ENCODE measurements around the gene KREMEN1. TPM values are rescaled to one million over a fixed set of nuclear protein-coding genes. Genes with fewer than 3 reads are reported as not detected.

KREMEN1 gene
- total RNA-seq, 1 donor from 2014 or later = 4.9 TPM

DNA sequence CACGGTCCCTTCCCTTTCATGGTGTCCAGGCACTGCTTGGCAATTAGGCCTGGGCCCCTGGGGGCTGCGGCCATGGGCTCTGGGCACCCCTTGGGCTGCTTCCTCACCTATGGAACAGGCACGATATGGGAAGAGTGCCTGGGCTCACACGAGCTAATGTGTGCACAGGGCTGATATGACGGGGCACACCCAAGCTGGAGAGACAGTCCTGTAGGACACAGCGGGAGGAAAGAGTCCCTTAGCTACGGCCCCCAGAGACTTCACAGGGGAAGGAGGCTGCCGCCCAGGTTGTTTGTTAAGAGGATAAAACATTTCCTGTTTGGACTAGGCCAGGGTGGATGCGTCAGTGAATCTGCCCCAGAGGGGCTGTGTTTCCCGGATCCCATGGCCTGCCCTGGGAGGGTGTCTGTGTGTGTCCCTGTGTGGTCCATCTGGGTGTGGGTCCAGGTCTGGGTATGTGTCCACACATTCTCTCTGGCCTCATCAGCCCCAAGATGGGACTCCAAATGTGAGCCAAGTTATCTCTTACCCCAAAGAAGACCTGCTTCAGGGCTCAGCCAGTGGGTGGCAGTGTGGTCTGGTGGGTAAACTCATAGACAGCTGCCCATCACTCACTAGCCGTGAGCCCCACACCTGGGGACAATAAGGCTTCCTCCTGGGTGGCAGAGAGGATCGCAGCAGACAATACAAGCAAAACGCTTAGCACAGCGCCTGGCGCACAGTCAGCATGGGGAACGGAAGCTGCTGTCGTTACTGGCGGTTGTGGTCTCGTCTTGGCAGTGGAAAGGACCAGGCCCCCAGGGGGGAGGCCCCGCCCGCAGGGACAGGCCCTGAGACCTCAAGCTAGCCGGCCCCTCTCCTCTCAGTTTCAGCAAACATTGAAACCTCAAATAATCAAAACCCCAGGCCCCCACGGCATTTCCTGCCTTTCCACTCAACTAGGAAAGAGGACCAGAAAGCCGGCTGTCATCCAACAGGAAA, 129.7 kb downstream of the KREMEN1 start:
- DNase-seq (ENCODE audit: low spot score) (no peak), ATAC-seq (peak; percentile 68)

- DNase-seq (ENCODE audit: low spot score) = no peak
These were observed 130.9 kb downstream of the KREMEN1 start for GRCh38 chr22:29203488-29204454.

DNA sequence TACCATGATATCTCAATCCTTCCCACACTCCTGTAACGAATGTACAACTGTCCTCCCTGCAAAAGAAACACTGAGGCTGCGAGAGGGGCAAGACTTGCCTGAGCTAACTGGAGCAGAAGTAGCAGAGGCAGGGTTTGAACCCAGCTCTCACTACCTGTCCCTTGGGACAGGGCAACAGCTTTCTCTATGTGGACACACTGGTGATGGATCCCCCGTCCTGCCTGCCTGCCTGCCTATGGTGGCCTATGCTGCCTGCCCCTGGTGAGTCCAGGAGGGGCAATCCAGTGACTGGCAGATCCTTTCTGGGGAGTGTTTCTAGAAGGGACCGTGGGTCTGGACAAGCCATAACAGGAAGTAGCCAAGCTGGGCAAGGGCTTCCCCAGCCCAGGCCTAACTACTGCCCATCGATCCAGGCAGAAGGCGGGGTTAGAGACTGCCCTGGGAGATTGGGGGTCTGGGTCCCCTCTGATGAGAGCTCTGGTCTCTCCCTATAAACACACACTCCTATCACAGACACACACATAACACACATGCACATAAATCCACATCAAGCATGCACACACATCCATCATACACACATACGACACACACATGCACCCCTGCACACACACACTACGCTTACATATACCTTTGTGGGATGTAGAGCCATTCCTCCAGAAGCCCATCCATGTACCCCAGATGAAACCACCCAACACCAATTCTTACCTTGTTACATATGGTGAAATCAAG, 131.8 kb downstream of the KREMEN1 start:
- no peak for DNase-seq (ENCODE audit: low spot score)

More at GRCh38 chr22:29203488-29204454, 130.9 kb downstream of the KREMEN1 start:
- ATAC-seq = no peak

DNA sequence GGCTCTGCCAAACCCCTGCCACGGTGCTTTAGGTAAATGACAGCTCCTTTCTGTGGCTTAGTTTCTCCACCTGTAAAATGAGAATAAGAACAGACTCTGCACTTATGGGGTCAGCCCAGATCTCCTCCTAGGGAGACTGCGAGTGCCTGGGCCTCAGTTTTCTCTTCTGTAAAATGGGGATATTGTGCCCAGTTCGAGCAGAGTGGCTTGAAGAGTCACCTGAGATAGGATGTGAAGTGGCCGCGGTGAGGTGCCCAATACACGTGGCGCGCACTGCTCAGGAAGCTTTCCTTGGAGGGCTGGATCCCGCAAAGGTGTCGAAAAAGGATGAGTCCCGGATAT, 132.4 kb downstream of the KREMEN1 start:
- DNase-seq (ENCODE audit: low spot score) (no peak), ATAC-seq (no peak)

More for the DNA sequence above, 131.8 kb downstream of the KREMEN1 start:
- ATAC-seq = no peak

DNA sequence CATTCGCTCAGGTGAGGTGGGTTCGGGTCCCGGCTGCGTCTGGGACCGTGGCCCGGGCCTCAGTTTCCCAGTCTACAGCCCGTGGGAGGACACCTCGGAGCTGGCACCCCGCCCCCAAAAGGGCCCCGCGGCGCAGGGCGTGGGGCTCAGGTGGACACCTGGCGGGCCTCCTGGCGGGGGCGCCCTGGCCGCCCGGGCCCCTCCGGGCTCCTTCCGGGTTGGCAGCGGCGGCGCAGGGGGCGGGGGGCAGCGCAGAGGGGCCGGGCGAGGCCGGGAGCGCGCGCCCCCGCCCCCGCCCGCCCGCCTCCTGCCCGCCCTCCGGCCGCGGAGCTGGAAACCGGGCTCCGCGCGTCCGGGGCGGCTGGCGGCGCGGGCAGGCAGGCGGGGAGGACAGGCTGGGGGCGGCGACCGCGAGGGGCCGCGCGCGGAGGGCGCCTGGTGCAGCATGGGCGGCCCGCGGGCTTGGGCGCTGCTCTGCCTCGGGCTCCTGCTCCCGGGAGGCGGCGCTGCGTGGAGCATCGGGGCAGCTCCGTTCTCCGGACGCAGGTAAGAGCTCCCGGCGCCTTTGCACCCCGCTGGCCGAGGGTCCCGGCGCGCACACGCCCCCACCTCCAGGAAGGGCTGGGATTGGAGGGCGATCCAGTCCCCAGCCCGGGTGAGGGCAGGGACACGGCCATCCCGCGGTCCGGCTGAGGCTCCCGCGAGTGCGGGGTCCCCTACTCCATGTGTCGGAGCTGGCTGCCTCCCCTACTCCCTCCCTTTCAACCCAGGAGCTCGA, 132.9 kb downstream of the KREMEN1 start, which contains the start of gene EMID1:
EMID1 (plus strand) TSS at position 303 of the 778 bp plus-strand sequence; CDS start at position 446, 143 bp downstream.
- DNase-seq (ENCODE audit: low spot score) = no peak
- ATAC-seq = peak; percentile 67

- DNase-seq (ENCODE audit: low spot score) = no peak
- ATAC-seq = no peak
These were observed 133.8 kb downstream of the KREMEN1 start for GRCh38 chr22:29206372-29207242.

DNA sequence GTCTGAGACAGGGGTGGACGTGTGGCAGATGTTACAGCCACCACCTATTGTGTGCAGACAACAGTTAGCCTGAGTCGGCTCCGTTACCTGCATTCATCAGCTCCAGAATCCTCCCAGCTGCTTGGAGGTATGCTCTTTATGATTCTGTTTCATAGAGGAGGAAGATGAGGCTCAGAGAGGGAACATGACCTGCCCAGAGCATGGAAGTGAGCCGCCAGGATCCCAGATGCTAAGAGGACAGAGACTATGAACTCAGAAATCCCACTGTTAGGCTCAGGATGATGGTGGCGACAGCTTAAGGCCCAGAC, 134.4 kb downstream of the KREMEN1 start:
- ATAC-seq = no peak
- no peak for DNase-seq (ENCODE audit: low spot score)

- DNase-seq (ENCODE audit: low spot score) = no peak
- ATAC-seq = no peak
These were observed 135.0 kb downstream of the KREMEN1 start for GRCh38 chr22:29207562-29208501.

GRCh38 chr22:29208502-29208862, 135.6 kb downstream of the KREMEN1 start:
- DNase-seq (ENCODE audit: low spot score) = no peak
- no peak for ATAC-seq

- no peak for ATAC-seq
- no peak for DNase-seq (ENCODE audit: low spot score)
These were observed 136.2 kb downstream of the KREMEN1 start for GRCh38 chr22:29208879-29209623.

DNA sequence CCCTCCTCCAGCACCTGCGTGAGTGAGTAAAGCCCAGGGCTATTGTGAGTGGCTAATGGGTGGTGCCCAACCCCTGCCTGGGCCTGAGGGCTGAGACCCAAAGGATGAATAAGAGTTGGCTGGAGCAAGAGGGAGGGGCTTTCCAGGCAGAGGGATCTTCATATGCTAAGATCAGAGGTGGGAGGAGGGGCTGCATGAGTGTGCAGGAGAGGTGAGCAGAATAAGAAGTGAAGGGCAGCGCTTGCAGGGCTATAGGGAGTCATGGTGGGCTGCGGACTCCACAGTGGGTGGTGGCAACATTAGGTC, 136.7 kb downstream of the KREMEN1 start:
- no peak for DNase-seq (ENCODE audit: low spot score)
- no peak for ATAC-seq

DNA sequence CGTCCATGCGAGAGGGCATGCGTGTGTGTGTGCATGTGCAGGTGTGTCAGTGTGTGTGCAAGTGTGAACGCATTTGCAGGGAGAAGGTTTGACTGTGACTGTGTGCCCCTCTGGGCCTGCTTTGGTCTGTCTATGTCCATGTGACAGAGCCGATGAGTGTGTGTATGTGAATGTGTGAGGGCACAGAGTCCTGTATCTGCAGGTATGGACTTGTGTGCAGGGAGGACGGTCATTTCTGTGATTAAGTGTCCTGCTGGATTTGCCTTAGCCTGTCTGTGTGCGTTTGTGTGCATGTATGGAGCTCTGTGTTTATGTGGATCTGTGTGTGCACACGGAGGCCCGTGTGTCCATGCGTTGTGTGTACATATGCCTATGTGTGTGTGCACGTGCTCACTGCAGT, 138.2 kb downstream of the KREMEN1 start:
- ATAC-seq (no peak), DNase-seq (ENCODE audit: low spot score) (no peak)

GRCh38 chr22:29211466-29211865, 138.6 kb downstream of the KREMEN1 start:
- no peak for DNase-seq (ENCODE audit: low spot score)
- ATAC-seq = no peak

- DNase-seq (ENCODE audit: low spot score) (no peak), ATAC-seq (no peak)
These were observed 139.9 kb downstream of the KREMEN1 start for GRCh38 chr22:29212743-29213142.

DNA sequence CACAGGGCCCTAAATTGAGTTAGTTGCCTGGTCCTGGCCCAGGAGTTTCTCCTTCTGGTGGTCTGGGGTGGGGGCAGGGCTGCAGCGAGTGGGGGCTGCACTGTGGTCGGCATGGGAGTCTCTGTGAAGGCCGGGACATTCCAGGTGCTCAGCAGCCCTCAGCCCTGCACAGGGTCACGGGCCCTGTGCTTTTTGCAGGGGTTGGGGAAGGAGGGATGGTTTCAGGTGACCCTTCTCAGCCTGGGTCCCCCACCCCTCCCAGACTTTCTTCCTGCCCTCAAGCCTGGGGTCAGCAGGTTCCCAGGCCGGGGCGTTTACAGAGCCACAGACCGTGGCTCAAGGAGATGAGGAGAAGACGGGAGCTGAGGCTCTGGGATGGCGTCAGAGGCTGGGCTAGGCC, 140.7 kb downstream of the KREMEN1 start:
- DNase-seq (ENCODE audit: low spot score) (no peak), ATAC-seq (no peak)

GRCh38 chr22:29214232-29214631, 141.4 kb downstream of the KREMEN1 start:
- no peak for DNase-seq (ENCODE audit: low spot score)
- no peak for ATAC-seq

- DNase-seq (ENCODE audit: low spot score) = no peak
- no peak for ATAC-seq
These were observed 142.4 kb downstream of the KREMEN1 start for GRCh38 chr22:29215012-29215860.
